Left cardiac atrium (tissue), 4 donors: Measurements from ENCODE around the gene CHCHD3. TPM values are rescaled to one million over a fixed set of nuclear protein-coding genes. Genes with fewer than 3 reads are reported as not detected.

Experiments used
- ATAC-seq, 2 donors: fragments of 200-7000 bp; cut with Tn5 transposase; one replicate each; pipeline ENCODE4 v1.9.1; 2020; ENCODE audit warnings: mild to moderate bottlenecking in 2 of 2, moderate library complexity in 2 of 2
- DNase-seq: peaks from one replicate; pipeline ENCODE4 v3.0.0-alpha.2; 2020
- intact Hi-C, 2 donors: fragments of 100-400 bp; cut with DNase I; formaldehyde crosslinking; loops; one replicate each; pipeline versions ENCODE4 v1.14.1 to v1.15.1; 2022 to 2023
- total RNA-seq, 2 donors: library from RNA; stranded (reverse); fragmentation: NEBNext Ultra II Directional; extraction: Animal tissue kit (Norgen Biotek cat#: 25700); gene quantifications; one replicate each; pipeline ENCODE4 v1.2.1, GENCODE V29; 2021
- donor health status: DM: no; HTN: yes; CAD: no.
- donor health status: DM: no; HTN: yes; CAD: no; lungs with severe emphysema.
- donor health status: DM: yes; HTN: yes; CAD: no.
- donor health status: Dilated cardiomyopathy.

CHCHD3 gene
- total RNA-seq, 2 donors from 2014 or later, result 127 to 145 TPM

GRCh38 chr7:132891554-132891953 lies 190.3 kb downstream of the CHCHD3 start:
- intact Hi-C loops, result no loop called here
- no peak for ATAC-seq
- DNase-seq, result no peak

DNA sequence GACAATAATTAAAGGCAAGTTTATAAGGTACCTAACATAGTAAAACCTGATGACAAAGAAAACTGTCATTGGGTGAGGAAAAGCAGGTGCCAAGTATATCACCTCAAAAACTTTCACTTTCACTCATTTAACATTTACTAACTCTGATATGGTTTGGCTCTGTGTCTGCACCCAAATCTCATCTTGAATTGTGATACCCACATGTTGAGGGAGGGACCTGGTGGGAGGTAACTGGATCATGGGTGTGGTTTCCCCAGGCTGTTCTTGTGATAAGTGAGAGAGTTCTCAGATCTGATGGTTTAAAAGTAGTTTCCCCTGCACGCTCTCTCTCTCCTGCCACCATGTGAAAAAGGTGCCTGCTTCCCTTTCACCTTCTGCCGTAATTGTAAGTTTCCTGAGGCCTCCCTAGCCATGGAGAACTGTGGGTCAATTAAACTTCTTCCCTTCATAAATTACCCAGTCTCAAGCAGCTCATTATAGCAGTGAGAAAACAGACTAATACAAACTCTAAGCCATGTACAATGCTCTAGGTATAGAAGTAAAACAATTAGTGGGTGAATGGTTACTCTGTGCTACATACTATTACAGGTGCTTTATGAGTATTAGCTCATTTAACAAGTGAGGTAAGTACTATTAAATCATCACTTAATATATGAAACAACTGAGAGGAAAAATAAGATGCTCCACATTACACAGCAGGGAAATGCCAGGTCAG lies 199.0 kb downstream of the CHCHD3 start:
- DNase-seq (no peak), ATAC-seq (no peak)
- intact Hi-C loops, result no loop called here

GRCh38 chr7:132881317-132881716 lies 200.6 kb downstream of the CHCHD3 start:
- ATAC-seq (no peak), DNase-seq (no peak)
- intact Hi-C loops, result no loop called here

- intact Hi-C loops, result no loop called here
- ATAC-seq (no peak), DNase-seq (no peak)
These were observed 202.3 kb downstream of the CHCHD3 start for GRCh38 chr7:132879579-132879978.

DNA sequence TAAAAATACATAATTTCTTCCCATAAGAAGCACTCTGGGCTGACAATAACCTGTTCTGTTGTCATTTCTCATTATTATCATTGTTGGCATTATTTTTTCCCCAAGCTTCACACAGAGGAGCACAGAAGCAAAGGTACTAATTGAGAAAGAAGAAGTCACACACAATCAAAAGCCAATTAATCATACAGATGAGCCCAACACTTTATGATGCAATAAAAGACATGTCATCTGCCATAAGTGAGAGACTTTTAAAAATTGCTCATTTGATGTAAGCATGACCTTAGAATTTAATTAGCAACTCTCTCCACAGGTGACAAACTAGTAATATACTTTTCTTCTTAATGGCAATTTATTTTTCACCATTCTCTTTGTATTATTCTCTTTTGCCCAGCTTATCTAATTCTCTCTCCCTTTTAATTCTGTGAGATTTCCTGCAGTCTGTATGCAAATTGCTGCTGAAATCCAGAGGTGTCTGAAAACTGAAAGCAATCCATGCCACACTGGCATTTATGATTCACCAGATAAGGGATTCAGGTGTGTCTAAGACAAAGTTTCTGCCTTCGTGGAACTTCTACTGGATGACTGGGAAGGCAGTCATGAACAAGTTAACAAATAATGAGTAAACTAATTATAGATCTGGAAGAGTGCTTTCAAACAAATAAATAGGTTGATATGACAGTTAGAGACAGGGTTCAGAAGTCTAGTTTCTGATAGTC lies 203.5 kb downstream of the CHCHD3 start:
- DNase-seq (no peak), ATAC-seq (no peak)
- intact Hi-C loops, result no loop called here

GRCh38 chr7:132877573-132877972 lies 204.3 kb downstream of the CHCHD3 start:
- DNase-seq (no peak), ATAC-seq (no peak)
- intact Hi-C loops, result no loop called here

GRCh38 chr7:132876576-132876975 lies 205.3 kb downstream of the CHCHD3 start:
- intact Hi-C loops, result no loop called here
- DNase-seq, result no peak
- no peak for ATAC-seq

DNA sequence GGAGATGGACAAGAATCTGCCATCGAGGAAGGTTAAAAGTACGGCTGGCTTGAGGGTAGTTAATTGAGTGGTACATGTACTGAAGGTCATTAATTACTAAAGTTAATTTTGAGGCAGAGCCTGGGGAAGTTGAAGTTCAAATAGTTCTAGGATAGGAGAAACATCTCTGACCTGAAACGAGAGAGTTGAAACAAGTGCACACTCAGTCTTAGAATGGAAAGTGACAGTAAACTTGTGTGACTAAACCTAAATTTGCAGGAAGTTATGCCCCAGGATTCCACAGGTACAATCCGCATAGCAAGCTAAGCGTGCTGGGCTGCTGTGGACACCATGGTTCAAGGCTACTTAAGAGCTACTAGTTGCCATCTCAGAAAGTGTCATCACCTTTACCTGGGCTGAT lies 209.9 kb downstream of the CHCHD3 start:
- intact Hi-C loops, result no loop called here
- DNase-seq, result no peak

GRCh38 chr7:132871419-132871818 lies 210.5 kb downstream of the CHCHD3 start:
- intact Hi-C loops, result no loop called here
- no peak for ATAC-seq

More for the DNA sequence above, 209.9 kb downstream of the CHCHD3 start:
- no peak for ATAC-seq

DNA sequence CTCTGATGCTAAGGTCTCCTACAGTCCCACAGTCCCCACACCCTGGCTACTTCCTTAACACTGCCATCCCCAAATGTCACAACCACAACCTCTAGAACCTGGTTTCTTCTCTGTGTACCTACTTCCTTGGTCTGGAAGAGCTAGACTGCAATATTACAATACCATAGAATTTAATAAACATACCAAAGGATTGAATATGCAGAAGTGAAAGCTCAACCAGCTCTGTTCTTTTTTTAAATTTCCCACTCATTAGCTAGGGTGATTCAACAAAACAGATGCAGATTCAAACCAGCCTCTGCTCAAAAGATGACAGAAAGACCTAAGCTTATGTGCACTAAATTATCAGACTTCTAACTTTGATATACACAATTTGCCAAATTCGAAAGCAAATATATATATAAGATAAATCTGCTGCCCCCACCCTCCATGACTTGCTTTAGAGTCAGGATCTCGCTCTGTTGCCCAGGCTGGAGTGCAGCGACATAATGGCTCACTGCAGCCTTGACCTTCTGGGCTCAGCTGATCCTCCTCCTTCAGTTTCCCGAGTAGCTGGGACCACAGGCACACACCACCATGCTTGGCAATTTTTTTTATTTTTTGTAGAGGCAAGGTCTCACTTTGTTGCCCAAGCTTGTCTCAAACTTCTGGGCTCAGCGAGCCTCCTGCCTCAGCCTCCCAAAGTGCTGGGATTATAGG lies 212.6 kb downstream of the CHCHD3 start:
- DNase-seq (no peak), ATAC-seq (no peak)
- intact Hi-C loops, result no loop called here

More at GRCh38 chr7:132871419-132871818, 210.5 kb downstream of the CHCHD3 start:
- DNase-seq, result no peak

DNA sequence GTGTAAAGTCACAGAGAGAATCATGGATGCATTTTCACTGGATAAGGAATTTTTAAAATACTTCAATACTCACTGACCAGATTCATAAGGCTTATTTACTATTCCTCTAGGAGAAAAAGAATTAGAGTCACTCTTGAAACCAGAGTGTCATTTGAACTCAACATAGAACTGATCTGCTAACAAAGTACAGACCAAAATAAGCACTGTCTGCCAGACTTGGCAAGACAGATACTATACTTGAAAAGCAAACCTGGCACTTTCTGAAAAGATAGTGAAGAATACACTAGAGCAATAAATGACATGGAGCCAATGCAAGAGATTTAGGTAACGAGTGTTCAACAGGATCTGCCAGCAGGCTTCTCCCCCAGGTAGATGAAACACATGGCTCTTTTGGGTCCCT lies 215.3 kb downstream of the CHCHD3 start:
- DNase-seq, result no peak
- intact Hi-C loops, result no loop called here
- ATAC-seq, result peak in 1 of 2 donors; percentile 39

- DNase-seq (no peak), ATAC-seq (peak in 1 of 2 donors; percentile 51)
- intact Hi-C loops, result no loop called here
These were observed 215.8 kb downstream of the CHCHD3 start for GRCh38 chr7:132866144-132866531.

GRCh38 chr7:132865366-132866143 lies 216.3 kb downstream of the CHCHD3 start:
- DNase-seq, result no peak
- intact Hi-C loops, result no loop called here
- ATAC-seq, result peak in 1 of 2 donors; percentile 72

DNA sequence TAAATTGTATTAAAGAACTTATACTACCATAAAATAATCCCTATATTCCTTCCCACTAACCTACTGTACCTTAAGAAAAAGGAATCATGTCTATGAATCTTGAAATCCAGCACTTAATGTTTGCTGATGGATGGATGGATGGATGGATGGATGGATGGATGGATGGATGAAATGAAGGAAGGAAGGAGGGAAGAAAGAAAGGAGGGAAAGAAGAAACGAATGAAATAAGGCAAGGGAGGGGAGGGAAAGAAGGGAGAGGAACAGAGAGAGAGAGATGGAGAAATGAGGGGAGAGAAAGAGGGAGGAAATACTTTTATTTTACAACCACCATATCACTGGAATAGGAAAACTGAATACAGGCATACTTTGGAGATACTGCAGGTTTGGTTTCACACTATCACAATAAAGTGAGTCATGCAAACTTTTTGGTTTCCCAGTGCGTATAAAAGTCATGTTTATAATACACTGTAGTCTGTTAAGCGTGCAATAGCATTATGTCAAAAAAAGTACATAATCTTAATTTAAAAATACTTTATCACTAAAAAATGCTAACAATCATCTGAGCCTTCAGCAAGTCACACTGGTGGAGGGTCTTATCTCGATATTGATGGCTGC lies 219.8 kb downstream of the CHCHD3 start:
- DNase-seq (no peak), ATAC-seq (no peak)
- intact Hi-C loops, result no loop called here

GRCh38 chr7:132861424-132861823 lies 220.5 kb downstream of the CHCHD3 start:
- ATAC-seq (no peak), DNase-seq (no peak)
- intact Hi-C loops, result no loop called here

- intact Hi-C loops, result no loop called here
- ATAC-seq (no peak), DNase-seq (no peak)
These were observed 222.7 kb downstream of the CHCHD3 start for GRCh38 chr7:132859199-132859598.

DNA sequence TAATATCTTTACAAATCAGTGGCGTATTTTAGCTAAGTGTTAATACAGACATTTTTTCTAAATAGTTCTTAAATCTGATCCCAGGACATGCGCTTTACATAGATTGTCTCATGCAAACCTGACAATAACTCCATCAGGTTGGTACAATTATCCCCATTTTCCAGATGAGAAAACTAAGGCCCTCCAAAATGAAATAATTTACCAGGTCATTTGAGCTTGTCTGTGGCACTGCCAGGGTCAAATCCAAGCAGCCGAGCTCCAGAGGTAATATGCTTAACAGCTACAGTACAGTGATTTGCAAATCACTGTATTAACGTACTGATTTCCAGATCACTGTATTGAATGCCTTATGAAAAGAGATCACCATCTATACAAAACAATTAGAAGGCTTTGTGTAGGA lies 223.1 kb downstream of the CHCHD3 start:
- no peak for DNase-seq
- no peak for ATAC-seq
- intact Hi-C loops, result no loop called here

GRCh38 chr7:132858251-132858650 lies 223.6 kb downstream of the CHCHD3 start:
- DNase-seq (no peak), ATAC-seq (no peak)
- intact Hi-C loops, result no loop called here

DNA sequence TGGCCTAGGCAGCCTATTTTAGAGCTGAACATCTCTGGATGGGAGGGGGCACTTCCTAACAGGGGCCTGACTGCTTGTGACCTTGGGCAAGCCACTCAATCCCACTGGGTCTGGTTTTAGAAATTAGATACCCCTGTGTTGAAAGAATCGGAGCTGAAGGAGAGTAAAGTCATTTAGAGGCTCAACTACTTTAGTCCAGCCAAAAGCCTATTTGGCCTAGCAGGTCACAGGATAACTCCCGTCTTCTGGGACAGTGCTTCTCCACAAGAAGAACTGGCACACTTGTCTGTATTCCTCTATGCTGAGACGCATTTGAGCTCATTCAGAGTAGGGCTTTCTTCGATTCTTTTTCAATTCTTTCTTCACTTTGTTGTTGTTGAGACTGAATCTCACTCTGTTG lies 224.2 kb downstream of the CHCHD3 start:
- intact Hi-C loops, result no loop called here
- no peak for ATAC-seq
- no peak for DNase-seq
